K562 (cell line): ENCODE results near the gene TNFRSF18. TPM values are rescaled to one million over a fixed set of nuclear protein-coding genes. Genes with fewer than 3 reads are reported as not detected.
A peak's percentile ranks its signal among the peaks of the same experiment; 100 is the strongest.

Experiments used
- CCNT2 ChIP-seq: IDR thresholded peaks from 2 replicates; pipeline ENCODE4 v1.6.1; 2011; ENCODE audit warnings: borderline replicate concordance, low read depth, mild to moderate bottlenecking, moderate library complexity, mixed read lengths, low read length; ENCODE audit not compliant: insufficient read length; ENCODE audit errors: extremely low read depth
- CREB1 ChIP-seq, 2 experiments: sonication (generic) in 1 of 2; formaldehyde crosslinking in 1 of 2; IDR thresholded peaks; 2 replicates each; pipeline versions ENCODE4 v1.6.1 to v1.8.0; 2012 to 2022; ENCODE audit warnings: inconsistent platforms in 1 of 2, mild to moderate bottlenecking in 1 of 2, missing genetic modification reagents in 1 of 2, moderate library complexity in 1 of 2
- CREM ChIP-seq: IDR thresholded peaks from 2 replicates; pipeline ENCODE4 v1.6.1; 2014; ENCODE audit warnings: antibody characterized with exemption, low read depth
- CTBP1 ChIP-seq: fragments of 450-650 bp; IDR thresholded peaks from 2 replicates; pipeline ENCODE4 v1.6.1; 2016; ENCODE audit warnings: borderline replicate concordance
- EP300 ChIP-seq: IDR thresholded peaks from 2 replicates; pipeline ENCODE4 v1.6.1; 2012; ENCODE audit warnings: low read length, improper control_type of control experiment
- FOSL1 ChIP-seq: fragments of 200-800 bp; sonication (Bioruptor generic); conservative IDR thresholded peaks from 2 replicates; pipeline ENCODE4 v1.6.1; 2016; ENCODE audit warnings: missing genetic modification characterization, missing compliant biosample characterization
- HDAC1 ChIP-seq, 2 experiments: fragments of 450-650 bp; IDR thresholded peaks; 2 replicates each; pipeline ENCODE4 v1.6.1; 2016 to 2017; ENCODE audit warnings: inconsistent platforms in 1 of 2, mild to moderate bottlenecking in 1 of 2, moderate library complexity in 1 of 2
- LARP7 ChIP-seq: fragments of 450-650 bp; IDR thresholded peaks from 2 replicates; pipeline ENCODE4 v1.6.1; 2016
- LCOR ChIP-seq: sonication (generic); formaldehyde crosslinking; IDR thresholded peaks from 2 replicates; pipeline ENCODE4 v1.8.0; 2022; ENCODE audit warnings: mild to moderate bottlenecking, missing genetic modification reagents
- NR2F6 ChIP-seq: fragments of 450-650 bp; formaldehyde crosslinking; IDR thresholded peaks from 2 replicates; pipeline ENCODE4 v1.4.0; 2020; ENCODE audit warnings: mild to moderate bottlenecking
- RB1 ChIP-seq: fragments of 450-650 bp; IDR thresholded peaks from 2 replicates; pipeline ENCODE4 v1.6.1; 2017; ENCODE audit warnings: low read depth, mild to moderate bottlenecking
- SMAD2 ChIP-seq: fragments of 150-350 bp; IDR thresholded peaks from 2 replicates; pipeline ENCODE4 v1.6.1; 2014; ENCODE audit warnings: low read depth, mild to moderate bottlenecking, low read length
- SUPT5H ChIP-seq: fragments of 450-650 bp; IDR thresholded peaks from 2 replicates; pipeline ENCODE4 v1.6.1; 2016
- TRIM24 ChIP-seq, 2 experiments: fragments of 450-650 bp; IDR thresholded peaks; 2 replicates each; pipeline ENCODE4 v1.6.1; 2016
- ZMIZ1 ChIP-seq, 2 experiments: fragments of 150-350 bp in 1 of 2; IDR thresholded peaks; 2 replicates each; pipeline ENCODE4 v1.6.1; 2012 to 2016; ENCODE audit warnings: low read depth in 2 of 2, low read length in 2 of 2, mild to moderate bottlenecking in 1 of 2, moderate library complexity in 1 of 2
- ZNF639 ChIP-seq, 2 experiments: fragments of 200-800 bp in 1 of 2; sonication (Bioruptor generic) in 1 of 2; sonication (generic) in 1 of 2; formaldehyde crosslinking in 1 of 2; IDR thresholded peaks in 1 of 2; conservative IDR thresholded peaks in 1 of 2; 2 replicates each; pipeline versions ENCODE4 v1.5.0 to v1.6.1; 2016 to 2020; ENCODE audit warnings: missing compliant biosample characterization in 1 of 2, missing genetic modification characterization in 1 of 2, missing genetic modification reagents in 1 of 2
- polyA plus RNA-seq, 8 experiments: library from polyadenylated mRNA; depleted of rRNA in 4 of 8; stranded (reverse) in 5 of 8; unstranded in 3 of 8; fragments of >200 nt; fragmentation: Nextera tagmentation in 2 of 8; fragmentation: Illumina TruSeq in 1 of 8; extraction: Ambion mirVana in 2 of 8; extraction: Trizol in 1 of 8; gene quantifications; 2 replicates each; pipeline versions ENCODE4 v1.2.1 to v1.2.3, GENCODE V29; 2011 to 2014; ENCODE audit warnings: inconsistent platforms in 1 of 8, missing spikeins in 1 of 8
- total RNA-seq, 7 experiments: library from RNA; depleted of rRNA in 6 of 7; stranded (reverse); fragments of >200 nt in 6 of 7; fragmentation: Illumina TruSeq in 2 of 7; extraction: Trizol in 2 of 7; gene quantifications; 2 replicates each; pipeline versions ENCODE4 v1.2.1 to v1.2.3, GENCODE V29; 2011 to 2021; ENCODE audit warnings: low replicate concordance in 1 of 7
- TF ChIP-seq, protein P1 (sequence below), 3 experiments: fragments of 200-800 bp in 1 of 3; fragments of 250-450 bp in 1 of 3; fragments of 450-650 bp in 1 of 3; sonication (Bioruptor Pico) in 1 of 3; sonication (Bioruptor generic) in 1 of 3; formaldehyde crosslinking in 1 of 3; IDR thresholded peaks; 2 replicates each; pipeline versions ENCODE4 v1.6.1 to v1.8.0; 2016 to 2022; ENCODE audit warnings: mild to moderate bottlenecking in 2 of 3, missing genetic modification characterization in 2 of 3, missing compliant biosample characterization in 1 of 3, moderate library complexity in 1 of 3

Gene TNFRSF18
- total and polyA plus RNA-seq, 9 of the 15 experiments (the other 6 are each of a cell fraction or from before 2014, with no cell fraction given), result 0.24 to 0.27 TPM; not detected in 7

DNA sequence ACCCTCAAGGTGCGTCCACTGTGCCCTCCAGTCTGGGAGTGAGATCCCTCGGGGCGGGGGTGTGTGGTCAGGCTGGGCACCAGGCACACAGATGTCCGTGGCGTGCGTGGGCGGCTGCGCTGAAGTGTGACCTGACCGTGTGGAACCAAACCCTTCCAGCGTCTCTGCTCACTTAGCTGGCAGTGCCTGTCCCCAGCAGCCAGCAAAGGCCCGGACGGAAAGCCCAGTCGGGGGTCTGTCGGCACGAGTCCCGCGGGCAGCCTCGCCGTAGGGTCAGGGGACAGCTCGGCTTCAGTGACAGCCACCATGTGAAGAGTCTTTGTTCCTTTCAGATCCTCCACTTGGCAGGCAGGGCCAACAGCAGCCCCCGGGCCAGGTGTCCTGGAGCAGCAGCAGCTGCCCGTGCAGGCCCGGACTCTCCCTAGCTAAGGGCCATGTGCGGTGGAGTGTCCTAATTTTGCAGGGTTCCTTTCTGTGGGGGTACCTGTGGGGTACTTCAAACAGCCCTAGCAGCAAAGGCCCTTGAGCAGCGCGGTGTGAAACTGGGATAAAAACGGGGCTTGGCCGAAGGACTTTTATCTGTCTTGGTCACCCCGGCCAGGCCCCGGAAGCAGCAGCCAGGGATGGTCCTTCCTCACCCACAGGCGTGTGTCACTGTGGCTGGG, 21.2 kb downstream of the TNFRSF18 start (continued):
- TF ChIP-seq, protein P1, sequence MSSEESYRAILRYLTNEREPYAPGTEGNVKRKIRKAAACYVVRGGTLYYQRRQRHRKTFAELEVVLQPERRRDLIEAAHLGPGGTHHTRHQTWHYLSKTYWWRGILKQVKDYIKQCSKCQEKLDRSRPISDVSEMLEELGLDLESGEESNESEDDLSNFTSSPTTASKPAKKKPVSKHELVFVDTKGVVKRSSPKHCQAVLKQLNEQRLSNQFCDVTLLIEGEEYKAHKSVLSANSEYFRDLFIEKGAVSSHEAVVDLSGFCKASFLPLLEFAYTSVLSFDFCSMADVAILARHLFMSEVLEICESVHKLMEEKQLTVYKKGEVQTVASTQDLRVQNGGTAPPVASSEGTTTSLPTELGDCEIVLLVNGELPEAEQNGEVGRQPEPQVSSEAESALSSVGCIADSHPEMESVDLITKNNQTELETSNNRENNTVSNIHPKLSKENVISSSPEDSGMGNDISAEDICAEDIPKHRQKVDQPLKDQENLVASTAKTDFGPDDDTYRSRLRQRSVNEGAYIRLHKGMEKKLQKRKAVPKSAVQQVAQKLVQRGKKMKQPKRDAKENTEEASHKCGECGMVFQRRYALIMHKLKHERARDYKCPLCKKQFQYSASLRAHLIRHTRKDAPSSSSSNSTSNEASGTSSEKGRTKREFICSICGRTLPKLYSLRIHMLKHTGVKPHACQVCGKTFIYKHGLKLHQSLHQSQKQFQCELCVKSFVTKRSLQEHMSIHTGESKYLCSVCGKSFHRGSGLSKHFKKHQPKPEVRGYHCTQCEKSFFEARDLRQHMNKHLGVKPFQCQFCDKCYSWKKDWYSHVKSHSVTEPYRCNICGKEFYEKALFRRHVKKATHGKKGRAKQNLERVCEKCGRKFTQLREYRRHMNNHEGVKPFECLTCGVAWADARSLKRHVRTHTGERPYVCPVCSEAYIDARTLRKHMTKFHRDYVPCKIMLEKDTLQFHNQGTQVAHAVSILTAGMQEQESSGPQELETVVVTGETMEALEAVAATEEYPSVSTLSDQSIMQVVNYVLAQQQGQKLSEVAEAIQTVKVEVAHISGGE (CRISPR knock-in tag; IDR thresholded peaks at IDR 0.05), result peak in 1 of 3 experiments; percentile 62; a peak in 1 of 6 replicates
- TF ChIP-seq FOSL1 (peak; percentile 47; the same call in 1 of the 2 replicates), CTBP1 (peak; percentile 42), TRIM24 (IDR thresholded peaks at IDR 0.05) (peak in 1 of 2 experiments; percentile 48; a peak in 2 of 4 replicates), SMAD2 (no peak), HDAC1 (IDR thresholded peaks at IDR 0.05) (peak in 1 of 2 experiments; percentile 34; a peak in 2 of 4 replicates), LCOR (CRISPR knock-in tag) (0 out of 2 replicates have a peak, but pooled peaks have one; percentile 43), SUPT5H (0 out of 2 replicates have a peak, but pooled peaks have one; percentile 46), ZNF639 (CRISPR knock-in tag; conservative IDR thresholded peaks at IDR 0.05 in 1 of 2, IDR thresholded peaks at IDR 0.05 in 1 of 2) (peak in 1 of 2 experiments; percentile 40; a peak in 1 of 4 replicates), ZMIZ1 (IDR thresholded peaks at IDR 0.05; ENCODE audit: low read depth in 2 of 2, low read length in 2 of 2) (peak in 1 of 2 experiments; percentile 30; a peak in 1 of 4 replicates), CREB1 (IDR thresholded peaks at IDR 0.05) (no peak), CREB1 (CRISPR knock-in tag; IDR thresholded peaks at IDR 0.05) (no peak), LARP7 (no peak), NR2F6 (CRISPR knock-in tag) (no peak), CREM (0 out of 2 replicates have a peak, but pooled peaks have one; percentile 21), EP300 (no peak), RB1 (0 out of 2 replicates have a peak, but pooled peaks have one; percentile 6), CCNT2 (peak; percentile 33)
